C4-2B (cell line): ENCODE data around the gene SCFD2.

Source experiments
- ZFX ChIP-seq: fragments of 450-650 bp; IDR thresholded peaks from 2 replicates; pipeline ENCODE4 v1.6.1; 2017
- TF ChIP-seq, protein P1 (sequence below): fragments of 450-650 bp; conservative IDR thresholded peaks from 2 replicates; pipeline ENCODE4 v1.5.1; 2017; ENCODE audit warnings: mild to moderate bottlenecking

DNA sequence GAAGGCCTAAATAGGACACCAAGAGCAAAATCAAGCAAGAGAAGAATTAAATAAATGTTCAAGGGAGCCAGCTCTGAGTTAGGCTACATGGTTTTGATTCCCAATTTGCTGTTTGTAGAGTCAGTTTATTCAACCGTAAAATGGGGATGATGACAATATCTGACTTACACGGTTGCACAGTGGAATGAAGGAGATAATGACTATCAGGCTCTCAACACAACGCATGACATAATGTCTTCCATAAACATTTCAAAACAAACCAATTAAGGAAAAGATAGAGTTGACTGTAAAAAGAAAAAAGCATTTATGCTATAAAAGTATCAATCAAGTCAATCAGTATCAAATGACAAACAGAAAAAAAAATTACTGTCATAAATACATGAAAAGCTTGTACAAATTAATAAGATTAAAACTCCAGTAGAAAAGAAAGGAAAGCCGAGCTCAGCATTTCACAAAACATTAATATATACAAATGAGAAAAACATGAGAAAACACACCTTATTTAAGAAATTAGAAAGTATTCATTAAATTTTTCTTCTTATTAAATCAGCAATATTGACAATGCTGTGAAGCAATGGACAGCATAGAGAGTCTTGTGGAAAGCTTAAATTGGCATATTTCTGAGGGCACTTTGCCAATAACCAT is 179.0 kb downstream of the SCFD2 start:
- TF ChIP-seq, protein P1, sequence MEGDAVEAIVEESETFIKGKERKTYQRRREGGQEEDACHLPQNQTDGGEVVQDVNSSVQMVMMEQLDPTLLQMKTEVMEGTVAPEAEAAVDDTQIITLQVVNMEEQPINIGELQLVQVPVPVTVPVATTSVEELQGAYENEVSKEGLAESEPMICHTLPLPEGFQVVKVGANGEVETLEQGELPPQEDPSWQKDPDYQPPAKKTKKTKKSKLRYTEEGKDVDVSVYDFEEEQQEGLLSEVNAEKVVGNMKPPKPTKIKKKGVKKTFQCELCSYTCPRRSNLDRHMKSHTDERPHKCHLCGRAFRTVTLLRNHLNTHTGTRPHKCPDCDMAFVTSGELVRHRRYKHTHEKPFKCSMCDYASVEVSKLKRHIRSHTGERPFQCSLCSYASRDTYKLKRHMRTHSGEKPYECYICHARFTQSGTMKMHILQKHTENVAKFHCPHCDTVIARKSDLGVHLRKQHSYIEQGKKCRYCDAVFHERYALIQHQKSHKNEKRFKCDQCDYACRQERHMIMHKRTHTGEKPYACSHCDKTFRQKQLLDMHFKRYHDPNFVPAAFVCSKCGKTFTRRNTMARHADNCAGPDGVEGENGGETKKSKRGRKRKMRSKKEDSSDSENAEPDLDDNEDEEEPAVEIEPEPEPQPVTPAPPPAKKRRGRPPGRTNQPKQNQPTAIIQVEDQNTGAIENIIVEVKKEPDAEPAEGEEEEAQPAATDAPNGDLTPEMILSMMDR: no peak
- TF ChIP-seq ZFX: no peak
